GM12801 (cell line): Measurements from ENCODE around the gene PSMG4.

Experiments
- CTCF ChIP-seq: IDR thresholded peaks from one replicate; pipeline ENCODE4 v1.5.1; 2011; ENCODE audit warnings: control low read depth; ENCODE audit not compliant: insufficient read length; ENCODE audit errors: extremely low read depth

PSMG4 gene

GRCh38 chr6:3258720-3259490 lies at the start of gene PSMG4:
Gene PSMG4 (plus strand): TSS chr6:3258947. CDS start chr6:3259023, 76 bp downstream.
- TF ChIP-seq CTCF: no peak

GRCh38 chr6:3209114-3210023 lies 49.4 kb upstream of the PSMG4 start:
- TF ChIP-seq CTCF: no peak

- no peak for TF ChIP-seq CTCF
Measured at GRCh38 chr6:3210024-3210610, 48.6 kb upstream of the PSMG4 start.

- TF ChIP-seq CTCF: no peak
Measured at GRCh38 chr6:3211681-3212080, 47.1 kb upstream of the PSMG4 start.

GRCh38 chr6:3212261-3212660 lies 46.5 kb upstream of the PSMG4 start:
- no peak for TF ChIP-seq CTCF

GRCh38 chr6:3213334-3213695 lies 45.4 kb upstream of the PSMG4 start:
- TF ChIP-seq CTCF: no peak

- TF ChIP-seq CTCF: no peak
Measured at GRCh38 chr6:3214898-3215297, 43.8 kb upstream of the PSMG4 start.
